ENCODE measurements around the gene BRIX1. TPM values are rescaled to one million over a fixed set of nuclear protein-coding genes. Genes with fewer than 3 reads are reported as not detected.

The BRIX1 gene
- total RNA-seq, 2 donors from 2014 or later = 15.6 to 20.4 TPM

DNA sequence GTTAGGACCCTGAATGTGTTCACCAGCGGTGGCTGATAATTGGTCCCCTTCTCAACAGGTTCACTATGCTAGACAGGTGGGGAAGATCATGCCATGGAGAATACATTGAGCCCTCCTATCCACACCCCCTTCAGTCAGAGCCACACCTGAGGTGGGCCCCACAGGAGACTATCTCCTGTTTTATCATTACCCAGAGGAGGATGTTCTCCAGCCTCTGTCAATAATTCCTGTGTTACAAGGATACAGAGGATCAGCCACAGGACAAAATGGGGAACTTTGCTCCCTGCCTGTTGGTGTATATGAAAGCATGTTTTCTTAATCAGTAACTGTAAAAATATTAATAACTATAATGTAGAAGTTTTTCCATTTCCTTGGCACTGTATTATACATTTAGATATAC lies 26.1 kb upstream of the BRIX1 start:
- Histone ChIP-seq H3K27ac (no peak overlapping the region), H3K36me3 (no peaks in the 10 kb centered on the region), H3K4me3 (no peak overlapping the region), H3K9me3 (no peaks in the 10 kb centered on the region), H3K27me3 (replicated peaks; ENCODE audit: insufficient read depth) (no peaks in the 10 kb centered on the region), H3K4me1 (replicated peaks) (no peaks in the 10 kb centered on the region)
- no peak for DNase-seq (ENCODE audit: low spot score)
- 100% methylated on average over 1 of the region's 1 CpG for WGBS
- no peak for TF ChIP-seq POLR2A (IDR thresholded peaks at IDR 0.05)
- TF ChIP-seq, protein P1, sequence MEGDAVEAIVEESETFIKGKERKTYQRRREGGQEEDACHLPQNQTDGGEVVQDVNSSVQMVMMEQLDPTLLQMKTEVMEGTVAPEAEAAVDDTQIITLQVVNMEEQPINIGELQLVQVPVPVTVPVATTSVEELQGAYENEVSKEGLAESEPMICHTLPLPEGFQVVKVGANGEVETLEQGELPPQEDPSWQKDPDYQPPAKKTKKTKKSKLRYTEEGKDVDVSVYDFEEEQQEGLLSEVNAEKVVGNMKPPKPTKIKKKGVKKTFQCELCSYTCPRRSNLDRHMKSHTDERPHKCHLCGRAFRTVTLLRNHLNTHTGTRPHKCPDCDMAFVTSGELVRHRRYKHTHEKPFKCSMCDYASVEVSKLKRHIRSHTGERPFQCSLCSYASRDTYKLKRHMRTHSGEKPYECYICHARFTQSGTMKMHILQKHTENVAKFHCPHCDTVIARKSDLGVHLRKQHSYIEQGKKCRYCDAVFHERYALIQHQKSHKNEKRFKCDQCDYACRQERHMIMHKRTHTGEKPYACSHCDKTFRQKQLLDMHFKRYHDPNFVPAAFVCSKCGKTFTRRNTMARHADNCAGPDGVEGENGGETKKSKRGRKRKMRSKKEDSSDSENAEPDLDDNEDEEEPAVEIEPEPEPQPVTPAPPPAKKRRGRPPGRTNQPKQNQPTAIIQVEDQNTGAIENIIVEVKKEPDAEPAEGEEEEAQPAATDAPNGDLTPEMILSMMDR (IDR thresholded peaks at IDR 0.05) = no peak
- no peak for TF ChIP-seq POLR2AphosphoS5 (IDR thresholded peaks at IDR 0.05)
- intact Hi-C loops (cut with DNase I) = no loop called here

DNA sequence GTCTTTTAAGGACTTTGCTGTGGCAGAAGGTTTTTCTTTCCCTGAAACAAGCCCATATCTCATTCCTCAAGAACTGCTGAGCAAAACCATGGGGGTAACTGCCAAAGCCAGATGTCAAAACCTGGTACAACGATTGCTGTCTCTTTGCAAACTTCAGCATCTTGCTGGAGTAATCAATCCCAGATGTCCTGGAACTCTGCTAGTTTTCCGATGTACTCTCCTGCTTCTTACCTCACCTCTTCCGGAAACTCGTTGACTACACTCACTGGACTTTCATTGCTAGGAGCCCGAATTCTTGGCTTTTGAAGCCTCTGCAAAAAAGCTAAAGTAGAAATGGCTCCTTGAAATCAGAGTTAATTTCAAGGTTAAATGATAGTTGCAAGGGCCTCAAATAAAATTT lies 23.5 kb upstream of the BRIX1 start:
- H3K27ac ChIP-seq = no peak overlapping the region
- no peak for DNase-seq (ENCODE audit: low spot score)
- TF ChIP-seq POLR2A (IDR thresholded peaks at IDR 0.05) = no peak
- TF ChIP-seq, protein P1 (IDR thresholded peaks at IDR 0.05) = no peak
- no peak overlapping the region for H3K4me3 ChIP-seq
- 75% methylated on average over 5 of the region's 5 CpGs for WGBS
- H3K36me3 ChIP-seq = no peaks in the 10 kb centered on the region
- no peaks in the 10 kb centered on the region for H3K27me3 ChIP-seq (replicated peaks; ENCODE audit: insufficient read depth)
- no peaks in the 10 kb centered on the region for H3K9me3 ChIP-seq
- no peaks in the 10 kb centered on the region for H3K4me1 ChIP-seq (replicated peaks)
- intact Hi-C loops (cut with DNase I) = loop anchor here (10.0 kb wide), 1 partner anchor 237 kb away; the partner anchor contains the start of gene RAI14

DNA sequence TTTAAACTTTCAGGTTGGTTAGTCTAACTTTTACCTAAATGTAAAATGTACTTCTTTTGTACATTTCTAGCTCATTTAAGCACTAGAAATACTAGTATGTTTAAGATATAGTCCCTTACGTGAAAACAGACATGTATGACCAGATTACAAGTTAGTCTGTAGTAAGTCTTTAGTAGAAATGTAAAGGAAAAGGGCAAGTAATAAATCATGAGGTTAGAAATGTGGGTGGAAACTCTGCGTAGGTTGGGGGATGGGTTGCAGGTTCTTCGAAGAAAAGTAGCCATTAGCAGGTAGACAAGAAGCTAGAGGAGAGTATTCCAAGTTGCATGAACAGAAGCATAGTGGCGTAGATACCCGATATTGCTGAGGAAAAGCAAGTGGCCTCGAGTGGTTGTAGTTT lies 23.1 kb upstream of the BRIX1 start:
- H3K9me3 ChIP-seq = no peaks in the 10 kb centered on the region
- intact Hi-C loops (cut with DNase I) = loop anchor here (10.0 kb wide), 1 partner anchor 238 kb away; the partner anchor contains the start of gene RAI14
- TF ChIP-seq, protein P1 (IDR thresholded peaks at IDR 0.05) = no peak
- TF ChIP-seq POLR2AphosphoS5 (IDR thresholded peaks at IDR 0.05) (no peak), POLR2A (IDR thresholded peaks at IDR 0.05) (no peak)
- H3K36me3 ChIP-seq = no peaks in the 10 kb centered on the region
- no peak overlapping the region for H3K27ac ChIP-seq
- 82% methylated on average over 6 of the region's 6 CpGs for WGBS
- no peak for DNase-seq (ENCODE audit: low spot score)
- no peaks in the 10 kb centered on the region for H3K27me3 ChIP-seq (replicated peaks; ENCODE audit: insufficient read depth)
- no peaks in the 10 kb centered on the region for H3K4me1 ChIP-seq (replicated peaks)
- H3K4me3 ChIP-seq = no peak overlapping the region

DNA sequence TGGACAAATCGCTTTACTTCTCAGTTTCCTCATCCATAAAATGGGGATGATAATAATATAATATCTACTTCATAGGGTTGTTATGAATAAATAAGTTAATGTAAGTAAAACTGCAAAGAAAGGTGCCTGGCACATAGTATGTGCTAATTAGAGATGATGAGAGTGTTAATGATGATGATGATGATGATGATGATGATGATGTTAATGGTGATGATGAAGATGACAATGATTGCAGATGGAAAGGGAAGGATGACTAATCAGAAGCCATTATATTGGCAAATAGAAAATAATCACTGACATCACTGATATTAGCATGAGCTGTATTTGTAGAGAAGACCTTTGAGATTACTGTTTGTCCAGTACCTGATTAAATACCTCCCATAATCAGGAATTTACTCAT lies 20.8 kb upstream of the BRIX1 start:
- intact Hi-C loops (cut with DNase I) = loop anchor here (10.0 kb wide), 1 partner anchor 240 kb away; the partner anchor contains the start of gene RAI14
- H3K27me3 ChIP-seq (replicated peaks; ENCODE audit: insufficient read depth) = no peaks in the 10 kb centered on the region
- WGBS = 97% methylated on average over 1 of the region's 1 CpG
- no peak overlapping the region for H3K27ac ChIP-seq
- H3K4me3 ChIP-seq = no peak overlapping the region
- no peaks in the 10 kb centered on the region for H3K9me3 ChIP-seq
- TF ChIP-seq POLR2AphosphoS5 (IDR thresholded peaks at IDR 0.05) (no peak), POLR2A (IDR thresholded peaks at IDR 0.05) (no peak)
- TF ChIP-seq, protein P1 (IDR thresholded peaks at IDR 0.05) = no peak
- DNase-seq (ENCODE audit: low spot score) = no peak
- no peaks in the 10 kb centered on the region for H3K36me3 ChIP-seq
- H3K4me1 ChIP-seq (replicated peaks) = no peaks in the 10 kb centered on the region

DNA sequence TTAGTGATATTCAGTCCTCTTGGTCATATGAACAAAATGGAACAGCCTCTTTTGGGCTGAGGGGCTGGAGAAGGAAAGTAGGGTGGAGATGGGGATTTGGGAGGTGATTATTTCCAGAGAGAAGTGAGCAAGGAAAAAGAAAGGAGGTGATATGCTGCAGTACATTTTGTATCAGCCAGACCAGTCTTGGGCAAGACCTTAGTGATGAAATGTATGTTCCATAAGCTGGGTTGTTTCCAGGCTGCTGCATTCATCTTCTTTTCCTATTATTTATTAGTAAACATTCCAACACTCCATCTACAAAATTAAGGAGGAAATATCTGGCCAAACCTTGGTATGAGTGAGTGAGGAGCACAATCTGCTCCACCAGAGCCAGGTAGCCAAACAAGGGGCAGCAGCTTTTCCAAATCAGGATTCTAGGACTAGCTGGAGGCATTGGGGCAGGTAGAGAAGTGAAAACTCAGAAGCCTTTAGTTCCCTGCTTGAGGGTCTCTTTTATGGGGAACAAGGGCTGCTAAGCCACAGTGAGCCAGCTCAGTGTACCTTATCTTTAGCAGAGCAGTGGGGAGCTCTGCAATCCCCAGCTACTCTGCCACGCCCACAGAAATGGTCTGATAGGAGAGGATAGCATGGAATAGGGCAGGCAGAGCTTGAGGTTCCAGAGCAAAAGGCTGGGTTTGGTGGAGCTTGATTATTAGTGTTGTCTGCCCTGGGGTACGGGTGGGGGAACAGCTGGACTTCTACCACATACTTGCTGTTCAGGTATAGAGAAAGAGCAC lies 19.7 kb upstream of the BRIX1 start:
- 92% methylated on average over 2 of the region's 2 CpGs for WGBS
- DNase-seq (ENCODE audit: low spot score) = no peak
- Histone ChIP-seq H3K9me3 (no peaks in the 10 kb centered on the region), H3K4me3 (no peak overlapping the region), H3K27ac (no peak overlapping the region), H3K4me1 (replicated peaks) (no peaks in the 10 kb centered on the region), H3K27me3 (replicated peaks; ENCODE audit: insufficient read depth) (no peaks in the 10 kb centered on the region), H3K36me3 (no peaks in the 10 kb centered on the region)
- TF ChIP-seq, protein P1 (IDR thresholded peaks at IDR 0.05) = no peak
- no peak for TF ChIP-seq POLR2AphosphoS5 (IDR thresholded peaks at IDR 0.05)
- intact Hi-C loops (cut with DNase I) = loop anchor here (10.0 kb wide), 1 partner anchor 241 kb away; the partner anchor contains the start of gene RAI14
